Measurements from ENCODE around the gene NOC2L. TPM values are rescaled to one million over a fixed set of nuclear protein-coding genes. Genes with fewer than 3 reads are reported as not detected.
A peak's percentile ranks its signal among the peaks of the same experiment; 100 is the strongest.

The NOC2L gene
- polyA plus RNA-seq, 2 of the 4 experiments (the other 2 are of a cell fraction) = 48.4 to 73.5 TPM

- H3K27ac ChIP-seq = peak overlapping the region; percentile 100; a peak in 5 of 6 replicates
- WGBS (ENCODE audit: missing lambda C conversion rate) = 91% methylated on average over 11 of the region's 29 CpGs
- no peak for FAIRE-seq
- peaks cover 41% of the 10 kb centered on the region for H3K4me1 ChIP-seq
- H3K4me2 ChIP-seq = no peak overlapping the region; the same call in 2 of the 3 replicates
- no peaks in the 10 kb centered on the region for H3K9me3 ChIP-seq
- ChIA-PET POLR2A (interaction anchor here (1.2 kb wide), 1 partner anchor 13 kb away, joined by 3 read pairs; the partner anchor contains the start of gene NOC2L), CTCF (interaction anchor here (0.8 to 8.1 kb wide), 4 partner anchors 17 to 40 kb away, joined by 3 to 84 read pairs (median 6); no protein-coding TSS in a partner anchor)
- no peak overlapping the region for H3K4me3 ChIP-seq
- no peak for DNase-seq (ENCODE audit: low read depth in 1 of 2, low spot score in 1 of 2)
- no peak for ATAC-seq
- TF ChIP-seq, protein P1, sequence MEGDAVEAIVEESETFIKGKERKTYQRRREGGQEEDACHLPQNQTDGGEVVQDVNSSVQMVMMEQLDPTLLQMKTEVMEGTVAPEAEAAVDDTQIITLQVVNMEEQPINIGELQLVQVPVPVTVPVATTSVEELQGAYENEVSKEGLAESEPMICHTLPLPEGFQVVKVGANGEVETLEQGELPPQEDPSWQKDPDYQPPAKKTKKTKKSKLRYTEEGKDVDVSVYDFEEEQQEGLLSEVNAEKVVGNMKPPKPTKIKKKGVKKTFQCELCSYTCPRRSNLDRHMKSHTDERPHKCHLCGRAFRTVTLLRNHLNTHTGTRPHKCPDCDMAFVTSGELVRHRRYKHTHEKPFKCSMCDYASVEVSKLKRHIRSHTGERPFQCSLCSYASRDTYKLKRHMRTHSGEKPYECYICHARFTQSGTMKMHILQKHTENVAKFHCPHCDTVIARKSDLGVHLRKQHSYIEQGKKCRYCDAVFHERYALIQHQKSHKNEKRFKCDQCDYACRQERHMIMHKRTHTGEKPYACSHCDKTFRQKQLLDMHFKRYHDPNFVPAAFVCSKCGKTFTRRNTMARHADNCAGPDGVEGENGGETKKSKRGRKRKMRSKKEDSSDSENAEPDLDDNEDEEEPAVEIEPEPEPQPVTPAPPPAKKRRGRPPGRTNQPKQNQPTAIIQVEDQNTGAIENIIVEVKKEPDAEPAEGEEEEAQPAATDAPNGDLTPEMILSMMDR (IDR thresholded peaks at IDR 0.05) = no peak
- peak in 1 of 2 experiments; percentile 0; a peak in 1 of 5 replicates for TF ChIP-seq JUN (IDR thresholded peaks at IDR 0.05)
- TF ChIP-seq MAZ (IDR thresholded peaks at IDR 0.05; ENCODE audit: borderline replicate concordance, low read depth, low read length) = no peak
- no peak for TF ChIP-seq HDAC2 (IDR thresholded peaks at IDR 0.05)
Observed at GRCh38 chr1:945688-946556, 13.1 kb downstream of the NOC2L start.

DNA sequence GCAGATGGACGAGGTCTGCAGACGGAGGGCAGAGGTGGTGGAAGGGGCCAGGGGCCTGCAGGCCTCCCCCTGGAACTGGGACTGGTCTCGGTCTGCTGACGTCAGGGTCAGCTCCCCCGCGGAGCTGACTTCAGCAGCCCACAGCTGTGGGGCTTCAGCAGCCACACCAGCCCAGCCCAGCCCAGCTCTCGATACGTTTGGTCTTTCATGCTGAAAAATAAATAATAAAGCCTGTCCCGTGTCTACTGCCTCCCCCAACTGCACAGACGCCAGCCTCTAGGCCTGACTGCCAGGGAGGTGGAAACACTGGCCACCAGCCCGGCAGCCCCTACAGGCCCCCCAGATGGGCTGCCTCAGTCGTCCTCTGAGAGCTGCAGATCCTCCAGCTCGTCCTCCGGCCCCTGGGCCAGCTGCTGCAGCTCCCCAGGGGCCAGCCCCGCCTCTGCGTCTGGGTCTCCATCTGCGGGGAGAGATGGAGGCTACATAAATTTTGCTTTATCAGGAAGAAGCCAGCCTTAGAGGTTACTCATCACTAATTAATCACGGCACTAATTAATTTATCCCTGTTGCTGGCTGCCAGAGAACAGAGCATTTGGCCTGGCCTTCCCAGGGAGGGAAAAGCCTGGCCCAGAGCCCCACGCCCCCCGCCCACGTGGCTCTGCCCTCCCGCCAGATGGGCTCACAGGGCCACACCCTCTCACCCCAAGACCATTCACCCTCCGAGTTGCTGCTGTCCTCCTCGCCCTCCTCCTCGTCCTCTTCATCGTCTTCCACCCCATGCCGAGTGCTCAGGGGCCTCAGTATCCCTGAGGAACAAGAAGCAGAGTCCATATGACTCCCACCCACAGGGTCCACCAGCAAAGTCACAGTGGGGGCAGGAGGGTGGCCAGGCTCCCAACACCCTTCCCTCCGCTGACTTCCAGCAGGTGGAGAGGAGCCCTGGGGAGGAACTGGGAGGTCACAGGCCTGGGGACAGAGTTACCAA lies 14.4 kb downstream of the NOC2L start:
- ChIA-PET CTCF (interaction anchor here (0.8 to 8.1 kb wide), 3 partner anchors 10 to 38 kb away, joined by 3 to 84 read pairs (median 6); no protein-coding TSS in a partner anchor), POLR2A (interaction anchor here (1.2 to 1.8 kb wide), 2 partner anchors 14 to 32 kb away, joined by 3 to 7 read pairs; partner anchors contain the start of gene NOC2L)
- H3K4me2 ChIP-seq = peak overlapping the region; percentile 100
- peak overlapping the region; percentile 71; the same call in 2 of the 3 replicates for H3K4me3 ChIP-seq
- FAIRE-seq = no peak
- 28% methylated on average over 20 of the region's 28 CpGs for WGBS (ENCODE audit: missing lambda C conversion rate)
- ATAC-seq = peak in 1 of 2 experiments; percentile 7; a peak in 3 of 6 replicates
- TF ChIP-seq GATA3 (IDR thresholded peaks at IDR 0.05; ENCODE audit: borderline replicate concordance) = peak; percentile 13; the same call in 1 of the 2 replicates
- TF ChIP-seq, protein P2, sequence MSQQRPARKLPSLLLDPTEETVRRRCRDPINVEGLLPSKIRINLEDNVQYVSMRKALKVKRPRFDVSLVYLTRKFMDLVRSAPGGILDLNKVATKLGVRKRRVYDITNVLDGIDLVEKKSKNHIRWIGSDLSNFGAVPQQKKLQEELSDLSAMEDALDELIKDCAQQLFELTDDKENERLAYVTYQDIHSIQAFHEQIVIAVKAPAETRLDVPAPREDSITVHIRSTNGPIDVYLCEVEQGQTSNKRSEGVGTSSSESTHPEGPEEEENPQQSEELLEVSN (IDR thresholded peaks at IDR 0.05; ENCODE audit: borderline replicate concordance, low read depth) = peak; percentile 57; the same call in 1 of the 2 replicates
- TF ChIP-seq, protein P3, sequence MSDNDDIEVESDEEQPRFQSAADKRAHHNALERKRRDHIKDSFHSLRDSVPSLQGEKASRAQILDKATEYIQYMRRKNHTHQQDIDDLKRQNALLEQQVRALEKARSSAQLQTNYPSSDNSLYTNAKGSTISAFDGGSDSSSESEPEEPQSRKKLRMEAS (IDR thresholded peaks at IDR 0.05) = peak; percentile 58; the same call in 1 of the 2 replicates
- no peak for TF ChIP-seq TFCP2L1 (CRISPR knock-in tag; IDR thresholded peaks at IDR 0.05)
- TF ChIP-seq JUN (IDR thresholded peaks at IDR 0.05) = peak; percentile 73 to 76; a peak in 4 of 5 replicates
- TF ChIP-seq, protein P4, sequence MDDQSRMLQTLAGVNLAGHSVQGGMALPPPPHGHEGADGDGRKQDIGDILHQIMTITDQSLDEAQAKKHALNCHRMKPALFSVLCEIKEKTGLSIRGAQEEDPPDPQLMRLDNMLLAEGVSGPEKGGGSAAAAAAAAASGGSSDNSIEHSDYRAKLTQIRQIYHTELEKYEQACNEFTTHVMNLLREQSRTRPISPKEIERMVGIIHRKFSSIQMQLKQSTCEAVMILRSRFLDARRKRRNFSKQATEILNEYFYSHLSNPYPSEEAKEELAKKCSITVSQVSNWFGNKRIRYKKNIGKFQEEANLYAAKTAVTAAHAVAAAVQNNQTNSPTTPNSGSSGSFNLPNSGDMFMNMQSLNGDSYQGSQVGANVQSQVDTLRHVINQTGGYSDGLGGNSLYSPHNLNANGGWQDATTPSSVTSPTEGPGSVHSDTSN (IDR thresholded peaks at IDR 0.05) = peak; percentile 35
- no peak for TF ChIP-seq FOSL2 (IDR thresholded peaks at IDR 0.05)
- TF ChIP-seq FOSL2 (CRISPR knock-in tag; IDR thresholded peaks at IDR 0.05) = no peak
- TF ChIP-seq, protein P5, sequence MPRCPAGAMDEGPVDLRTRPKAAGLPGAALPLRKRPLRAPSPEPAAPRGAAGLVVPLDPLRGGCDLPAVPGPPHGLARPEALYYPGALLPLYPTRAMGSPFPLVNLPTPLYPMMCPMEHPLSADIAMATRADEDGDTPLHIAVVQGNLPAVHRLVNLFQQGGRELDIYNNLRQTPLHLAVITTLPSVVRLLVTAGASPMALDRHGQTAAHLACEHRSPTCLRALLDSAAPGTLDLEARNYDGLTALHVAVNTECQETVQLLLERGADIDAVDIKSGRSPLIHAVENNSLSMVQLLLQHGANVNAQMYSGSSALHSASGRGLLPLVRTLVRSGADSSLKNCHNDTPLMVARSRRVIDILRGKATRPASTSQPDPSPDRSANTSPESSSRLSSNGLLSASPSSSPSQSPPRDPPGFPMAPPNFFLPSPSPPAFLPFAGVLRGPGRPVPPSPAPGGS (IDR thresholded peaks at IDR 0.05) = peak; percentile 38; the same call in 1 of the 3 replicates
- peak in 1 of 2 experiments; percentile 59; a peak in 1 of 5 replicates for TF ChIP-seq EP300 (IDR thresholded peaks at IDR 0.05)
- DNase-seq (ENCODE audit: low read depth in 1 of 2, low spot score in 1 of 2) = peak in 1 of 2 experiments; percentile 78
- H3K9me3 ChIP-seq = no peaks in the 10 kb centered on the region
- H3K4me1 ChIP-seq = peaks cover 49% of the 10 kb centered on the region
- peak overlapping the region; percentile 100 for H3K27ac ChIP-seq

Measured in A549 (cell line).